Heart left ventricle (tissue), 13 donors: Measurements from ENCODE around the gene FAM3D.

Experiments
- CTCF ChIP-seq, 12 donors: fragments of 200-600 bp; sonication (generic) in 4 of 12; IDR thresholded peaks; one replicate each; pipeline versions ENCODE4 v1.5.0 to v1.8.0; 2018 to 2022; ENCODE audit warnings: antibody characterized with exemption in 12 of 12, mild to moderate bottlenecking in 5 of 12
- POLR2A ChIP-seq, 2 donors: fragments of 450-650 bp; IDR thresholded peaks; one replicate each; pipeline ENCODE4 v1.6.1; 2017; ENCODE audit warnings: antibody characterized with exemption in 2 of 2, mild to moderate bottlenecking in 2 of 2, moderate library complexity in 2 of 2
- donor health status: ischemic (EF 13 %, LVEDD 7.1; RV severe dilation, severe dysfunction).
- donor health status: DM: no; HTN: yes; CAD: no.
- donor health status: DM: no; HTN: no; CAD: no.
- donor health status: ischemic (EF 25% LVEDD 6.9; RV normal size, moderate dysfunction).
- donor health status: ischemic (EF 25% LVEDD 5.7; RV mildly dilated, moderate dysfunction).
- donor health status: ischemic (EF 35%, LVEDD 5.7; RV mildly dilated, moderate dysfunction).
- donor health status: nonischemic (EF 11% LVEDD 7.7; RV severe dilation, severe dysfunction).
- donor health status: DM: yes; HTN: yes; CAD: no.
- donor health status: PGD.
- donor health status: ischemic (EF 29% LVEDD 5.4; RV normal size, mild dysfunction).
- donor health status: nonischemic (EF 23%, LVEDD 6.1; RV moderate dilation, normal function).

GRCh38 chr3:58608648-58609047, 57.9 kb downstream of the FAM3D start:
- TF ChIP-seq CTCF (IDR thresholded peaks at IDR 0.05) (no peak), POLR2A (IDR thresholded peaks at IDR 0.05) (no peak)
